HG03558 (cell line): ENCODE measurements around the gene ALG8.
"Not testable (repeated sequence)": the region's sequence is repeated elsewhere in the genome, so short reads cannot be mapped to it uniquely, and the experiment has no call there.

Experiments used
- ATAC-seq: cut with Tn5 transposase; IDR thresholded peaks from one replicate; pipeline ENCODE4 v1.9.1; 2021; ENCODE audit warnings: moderate number of reproducible peaks; ENCODE audit not compliant: unreplicated experiment; ENCODE audit errors: extremely low read depth

Gene ALG8

DNA sequence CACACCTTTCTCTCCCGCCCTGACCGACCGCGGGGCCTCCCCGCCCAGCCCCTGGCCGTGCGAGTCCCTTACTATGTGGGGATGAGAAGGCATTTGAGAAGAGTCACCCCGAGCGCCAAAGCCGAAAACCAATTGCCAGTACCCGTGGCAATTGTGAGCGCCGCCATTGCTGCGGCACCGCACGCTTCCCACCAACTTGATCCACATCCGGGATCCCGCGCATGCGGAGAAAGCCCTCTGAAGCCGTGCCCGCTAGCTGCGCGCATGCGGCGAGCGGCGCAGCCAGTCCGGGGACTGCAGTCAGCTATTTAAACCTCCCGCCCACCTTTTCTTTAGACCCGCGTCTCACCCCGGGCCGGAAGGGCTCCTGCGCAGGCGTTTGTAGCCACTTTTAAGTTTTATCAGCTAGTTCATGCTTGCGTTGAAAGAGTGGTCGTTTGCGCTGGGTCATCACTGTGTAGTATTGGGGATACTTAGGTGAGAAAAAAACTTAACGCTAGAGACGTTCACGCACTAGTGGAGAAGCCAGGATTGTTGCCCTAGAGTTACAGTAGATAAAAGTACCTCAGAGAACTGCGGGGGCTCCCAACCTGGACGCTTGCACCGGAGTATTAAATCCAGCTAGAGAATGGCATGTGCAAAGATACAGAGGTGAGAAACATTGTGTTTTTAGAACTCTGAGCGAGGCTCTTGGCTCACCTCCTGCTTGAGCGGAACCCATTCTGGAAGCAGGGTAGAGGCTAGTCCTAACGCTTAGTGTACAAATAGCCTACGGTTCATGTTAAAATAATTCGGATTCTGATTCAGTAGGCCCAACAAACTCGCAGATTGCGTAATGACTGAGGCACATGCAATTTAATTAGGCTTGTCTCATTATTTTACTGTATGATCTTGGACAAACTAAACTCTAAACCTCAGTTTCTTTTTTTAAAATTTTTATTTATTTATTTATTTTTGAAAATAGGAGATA lies at the start of gene ALG8:
TSS of gene ALG8 (minus strand) at position 205 of the 970 bp plus-strand sequence. CDS start at position 167, 38 bp downstream.
- ATAC-seq = peak; percentile 80

DNA sequence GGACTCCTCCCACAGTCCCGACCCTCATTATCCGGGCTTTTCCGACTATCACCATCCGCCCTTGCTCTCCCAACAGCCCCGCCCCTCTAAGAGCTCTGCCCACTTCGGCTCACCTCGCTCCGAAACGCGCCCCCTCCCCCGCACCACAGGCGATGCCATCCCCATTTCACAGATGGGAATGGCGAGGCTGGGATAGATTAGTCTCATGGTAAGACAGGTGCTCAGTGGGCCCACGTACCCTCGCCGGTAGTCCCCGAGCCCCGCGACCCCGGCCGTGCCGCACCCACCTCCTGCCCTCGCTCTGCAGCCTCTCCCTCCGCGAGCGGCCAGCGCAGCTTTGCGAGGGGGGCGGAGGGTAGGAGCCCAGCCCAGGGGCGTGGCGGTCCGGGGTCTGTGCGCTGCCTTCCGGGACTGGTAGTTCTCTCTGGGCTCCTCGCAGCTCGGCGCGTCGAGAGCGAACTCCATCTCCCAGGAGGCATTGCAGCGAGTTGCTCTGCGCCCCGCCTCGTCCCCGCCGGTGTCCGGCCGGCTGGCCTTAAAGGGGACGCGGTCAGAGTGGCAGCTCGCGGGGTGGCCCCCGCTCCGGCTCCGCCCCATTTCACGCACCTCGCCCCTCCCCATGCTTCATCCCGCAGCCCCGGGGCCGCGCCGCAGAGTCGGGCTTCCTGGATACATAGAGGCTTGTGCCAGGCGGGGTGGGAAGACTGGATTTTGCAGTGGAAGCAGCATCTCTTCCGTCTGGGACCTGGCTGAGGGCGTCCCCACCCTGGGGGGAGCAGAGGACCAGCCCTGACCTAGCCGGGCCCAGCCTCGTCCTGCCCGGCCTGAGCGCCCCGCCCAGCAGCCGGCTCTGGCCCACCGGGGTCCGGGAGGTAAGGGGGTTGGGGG lies 49.1 kb upstream of the ALG8 start, which contains the start of the genes KCTD21 and USP35:
TSS of gene KCTD21 (minus strand) at position 341 of the 888 bp plus-strand sequence. CDS start 14,072 bp downstream, outside the sequence.
TSS of gene USP35 (plus strand) at position 634 of the 888 bp plus-strand sequence. CDS start 7,327 bp downstream, outside the sequence.
- peak; percentile 88 for ATAC-seq

DNA sequence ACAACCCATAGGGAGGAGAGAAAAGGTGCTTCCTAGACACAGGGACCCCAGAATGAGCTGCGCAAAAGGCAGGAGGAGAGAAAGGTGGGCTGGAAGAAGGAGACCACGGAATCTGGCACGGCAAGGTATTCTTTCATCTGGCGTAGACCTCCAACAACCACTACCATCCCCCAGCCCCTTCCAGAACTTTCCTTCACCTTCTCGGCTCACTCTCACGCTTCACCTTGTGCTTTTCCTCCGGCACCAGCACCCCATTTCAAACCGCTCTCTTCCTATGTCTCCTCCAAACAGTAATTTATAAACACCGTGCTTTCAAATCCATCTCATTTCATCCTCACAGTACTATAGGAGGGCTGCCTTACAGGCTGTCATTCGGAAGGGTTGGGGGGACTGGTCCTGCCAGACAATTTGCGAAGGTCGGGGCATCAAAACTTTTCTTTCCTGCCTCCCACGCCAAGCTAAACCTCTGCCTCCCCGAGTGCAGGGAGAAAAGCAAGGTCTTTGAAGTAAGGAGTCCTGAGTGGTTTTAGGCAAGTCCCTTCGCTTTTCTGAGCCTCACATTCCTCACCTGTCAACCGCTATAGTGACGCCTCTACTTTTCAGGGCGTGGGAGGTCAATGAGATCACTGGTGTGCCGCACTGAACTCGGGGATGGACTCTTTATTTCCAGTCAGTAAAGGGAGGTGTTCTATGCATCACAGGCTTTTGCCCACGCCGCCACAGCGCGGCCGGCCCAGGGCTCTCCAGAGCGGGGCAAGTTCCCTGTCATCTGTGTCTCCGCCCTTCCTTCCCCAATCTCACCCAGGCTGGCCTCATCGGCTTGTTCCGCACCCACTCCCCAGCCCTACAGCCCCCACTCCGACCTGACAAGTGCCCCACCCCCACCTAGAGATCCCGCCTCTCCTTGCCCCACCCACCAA lies 48.2 kb upstream of the ALG8 start:
- ATAC-seq = peak; percentile 15

DNA sequence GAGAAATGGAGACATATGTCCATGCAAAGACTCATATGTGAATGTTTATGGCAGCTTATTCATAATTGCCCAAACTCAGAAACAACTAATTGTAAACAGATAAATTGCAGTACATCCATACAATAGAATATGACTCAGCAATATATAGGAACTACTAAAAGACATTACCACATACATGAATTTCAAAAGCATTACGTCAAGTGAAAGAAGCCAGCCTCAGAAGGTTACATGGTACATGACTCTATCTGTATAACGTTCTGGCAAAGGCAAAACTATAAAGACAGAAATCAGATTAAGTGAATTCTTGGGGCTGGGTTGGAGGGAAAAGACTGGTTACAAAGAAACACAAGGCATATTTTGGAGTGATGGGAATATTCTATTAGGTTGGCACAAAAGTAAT lies 41.8 kb upstream of the ALG8 start:
- no peak for ATAC-seq

DNA sequence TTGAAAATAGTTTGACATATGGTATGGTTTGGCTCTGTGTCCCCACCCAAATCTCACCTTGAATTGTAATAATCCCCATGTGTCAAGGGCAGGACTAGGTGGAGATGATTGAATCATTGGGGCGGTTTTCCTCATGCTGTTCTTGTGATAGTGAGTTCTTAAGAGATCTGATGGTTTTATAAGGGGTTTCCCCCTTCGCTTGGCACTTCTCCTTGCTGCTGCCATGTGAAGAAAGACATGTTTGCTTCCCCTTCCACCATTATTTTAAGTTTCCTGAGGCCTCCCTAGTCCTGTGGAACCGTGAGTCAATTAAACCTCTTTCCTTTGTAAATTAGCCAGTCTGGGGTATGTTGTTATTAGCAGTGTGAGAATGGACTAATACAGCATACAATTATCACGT lies 41.3 kb upstream of the ALG8 start:
- no peak for ATAC-seq

DNA sequence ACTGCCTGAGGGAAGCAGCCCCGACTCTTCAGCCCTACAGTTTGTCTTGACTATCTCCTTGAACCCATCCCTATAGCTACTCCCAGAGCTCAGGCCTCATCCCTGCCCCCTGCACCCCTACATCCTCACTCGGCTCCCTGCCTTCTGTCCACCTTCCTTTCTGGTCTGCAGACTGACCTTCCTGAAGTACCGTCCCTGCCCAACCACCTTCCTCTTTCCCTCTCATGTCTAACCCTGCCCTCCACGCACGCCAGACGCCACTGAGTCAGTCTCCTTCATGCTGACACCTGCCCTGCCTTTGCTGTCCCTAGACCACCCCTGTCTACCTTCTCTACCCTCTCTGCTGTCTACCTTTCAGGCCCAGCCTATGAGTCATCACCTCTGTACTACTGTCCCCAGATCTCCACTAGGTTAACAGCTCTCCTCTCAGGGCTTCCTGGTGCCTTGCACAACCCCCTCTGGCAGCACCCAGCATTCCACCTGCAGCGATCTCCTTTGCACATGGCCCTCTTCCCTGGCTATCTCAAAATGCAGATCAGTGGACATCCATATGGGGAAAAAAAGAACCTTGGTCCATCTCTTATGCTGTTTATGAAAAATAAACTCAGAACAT lies 40.1 kb upstream of the ALG8 start:
- ATAC-seq = no peak

DNA sequence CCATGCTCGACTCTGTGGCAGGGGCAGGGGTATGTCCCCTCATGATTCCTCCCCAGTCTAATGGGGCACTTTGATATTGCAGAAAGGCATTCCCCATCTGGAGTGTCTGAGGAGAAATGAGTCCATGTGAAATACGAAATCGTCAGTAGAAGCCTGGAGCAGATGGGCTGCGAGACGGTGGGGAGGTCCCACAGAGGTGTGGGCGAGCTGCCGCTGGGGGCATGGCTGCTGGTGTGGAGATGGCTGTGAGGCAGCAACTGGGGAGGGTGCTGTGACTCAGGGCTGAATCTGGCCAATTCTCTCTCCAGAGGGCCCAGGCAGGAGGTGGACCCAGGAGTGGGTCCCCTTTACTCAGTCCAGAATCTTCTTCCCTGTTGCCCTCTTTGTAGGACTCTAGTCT lies 37.8 kb upstream of the ALG8 start:
- no peak for ATAC-seq

DNA sequence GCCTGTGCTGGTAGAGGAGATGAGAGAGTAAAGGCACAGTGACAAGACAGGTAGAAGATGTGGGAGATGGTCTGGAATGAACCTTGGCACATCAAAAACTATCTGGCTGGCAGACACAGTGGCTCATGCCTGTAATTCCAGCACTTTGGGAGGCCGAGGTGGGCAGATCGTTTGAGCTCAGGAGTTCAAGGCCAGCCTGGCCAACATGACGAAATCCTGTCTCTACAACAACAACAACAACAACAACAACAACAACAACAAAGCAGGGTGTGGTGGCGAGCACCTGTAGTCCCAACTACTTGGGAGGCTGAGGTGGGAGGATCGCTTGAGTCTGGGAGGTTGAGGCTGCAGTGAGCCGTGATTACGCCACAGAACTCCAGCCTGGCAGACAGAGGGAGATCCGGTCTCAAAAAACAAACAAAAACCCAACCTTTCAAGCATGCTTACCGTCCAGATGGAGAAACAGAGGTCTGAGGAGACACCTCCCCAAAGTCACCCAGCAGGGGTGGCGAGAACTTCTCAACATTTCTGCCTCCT lies 37.2 kb upstream of the ALG8 start:
- ATAC-seq = no peak

DNA sequence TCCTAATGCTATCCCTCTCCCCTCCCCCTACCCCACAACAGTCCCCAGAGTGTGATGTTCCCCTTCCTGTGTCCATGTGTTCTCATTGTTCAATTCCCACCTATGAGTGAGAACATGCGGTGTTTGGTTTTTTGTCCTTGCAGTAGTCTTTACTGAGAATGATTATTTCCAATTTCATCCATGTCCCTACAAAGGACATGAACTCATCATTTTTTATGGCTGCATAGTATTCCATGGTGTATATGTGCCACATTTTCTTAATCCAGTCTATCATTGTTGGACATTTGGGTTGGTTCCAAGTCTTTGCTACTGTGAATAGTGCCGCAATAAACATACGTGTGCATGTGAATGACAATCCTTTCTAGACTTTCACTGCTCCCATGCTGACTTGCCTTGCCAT lies 36.4 kb upstream of the ALG8 start:
- not testable (repeated sequence) for ATAC-seq

DNA sequence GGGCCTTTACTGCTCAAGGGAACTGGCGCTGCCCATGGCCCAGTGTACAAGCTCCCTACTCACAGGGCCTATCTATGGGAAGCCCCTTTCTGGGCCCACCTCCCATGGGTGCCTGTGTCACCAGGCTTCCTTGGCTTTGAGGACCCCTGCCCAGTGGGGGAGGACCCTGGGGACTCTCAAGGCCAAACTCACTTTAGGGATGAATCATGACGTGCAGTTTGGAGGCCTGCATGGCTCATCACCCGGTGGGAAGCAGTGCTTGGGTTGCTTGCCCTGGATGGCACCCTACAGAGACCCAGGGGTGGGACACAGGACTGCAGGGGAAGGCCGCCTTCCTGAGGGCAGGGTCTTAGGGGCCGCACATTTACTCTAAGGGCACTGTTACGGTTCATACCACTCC lies 32.5 kb upstream of the ALG8 start:
- no peak for ATAC-seq

DNA sequence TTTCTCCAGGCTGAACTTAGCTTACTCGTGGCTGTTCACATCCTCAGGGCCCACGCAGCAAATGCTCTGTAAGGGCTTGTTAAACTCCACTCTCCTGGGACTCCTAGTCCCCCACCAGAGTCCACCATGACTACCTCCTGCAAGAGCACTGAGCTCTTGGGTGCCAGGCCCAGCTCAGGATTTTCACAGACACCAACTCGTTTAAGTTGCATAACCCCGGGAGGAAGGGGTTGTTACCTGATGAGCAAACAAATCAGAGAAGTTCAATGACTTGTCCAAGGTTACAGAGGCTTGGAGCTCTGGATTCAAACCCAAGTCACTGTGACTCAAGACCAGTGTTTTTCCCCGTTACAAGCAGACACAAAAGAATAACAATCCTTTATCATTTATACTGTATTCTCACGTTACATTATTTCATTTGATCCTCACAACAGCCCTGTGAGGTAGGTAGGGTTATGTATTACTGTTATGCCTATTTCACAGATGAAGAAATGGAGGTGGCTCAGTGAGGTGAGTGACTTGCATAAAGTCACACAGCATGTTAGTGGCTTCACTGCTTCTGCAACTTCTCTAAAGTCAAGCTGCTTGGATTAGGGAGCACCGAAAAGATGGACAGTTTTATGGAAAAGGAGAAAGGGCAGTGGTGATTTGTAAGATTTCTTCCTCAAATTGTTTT lies 31.6 kb upstream of the ALG8 start:
- ATAC-seq = no peak

DNA sequence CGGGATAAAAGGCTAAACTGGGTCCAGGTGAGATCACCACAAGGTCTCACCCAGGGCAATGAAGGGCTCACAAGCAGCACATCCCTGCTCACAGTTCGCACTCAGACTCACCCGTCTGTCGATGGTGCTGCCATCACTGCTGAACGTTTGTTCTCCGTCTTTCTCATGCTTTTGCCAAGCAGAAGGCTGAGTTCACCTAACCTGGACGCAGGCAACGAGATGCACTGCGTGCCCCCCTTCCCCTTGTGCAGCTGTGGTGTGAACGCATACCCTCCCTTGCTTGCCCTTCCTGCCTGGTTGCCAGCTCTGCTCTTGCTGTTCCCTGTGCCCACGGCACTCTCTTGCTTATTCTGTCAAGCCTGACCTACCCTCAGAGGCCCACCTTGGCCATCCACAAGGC lies 31.0 kb upstream of the ALG8 start:
- no peak for ATAC-seq

DNA sequence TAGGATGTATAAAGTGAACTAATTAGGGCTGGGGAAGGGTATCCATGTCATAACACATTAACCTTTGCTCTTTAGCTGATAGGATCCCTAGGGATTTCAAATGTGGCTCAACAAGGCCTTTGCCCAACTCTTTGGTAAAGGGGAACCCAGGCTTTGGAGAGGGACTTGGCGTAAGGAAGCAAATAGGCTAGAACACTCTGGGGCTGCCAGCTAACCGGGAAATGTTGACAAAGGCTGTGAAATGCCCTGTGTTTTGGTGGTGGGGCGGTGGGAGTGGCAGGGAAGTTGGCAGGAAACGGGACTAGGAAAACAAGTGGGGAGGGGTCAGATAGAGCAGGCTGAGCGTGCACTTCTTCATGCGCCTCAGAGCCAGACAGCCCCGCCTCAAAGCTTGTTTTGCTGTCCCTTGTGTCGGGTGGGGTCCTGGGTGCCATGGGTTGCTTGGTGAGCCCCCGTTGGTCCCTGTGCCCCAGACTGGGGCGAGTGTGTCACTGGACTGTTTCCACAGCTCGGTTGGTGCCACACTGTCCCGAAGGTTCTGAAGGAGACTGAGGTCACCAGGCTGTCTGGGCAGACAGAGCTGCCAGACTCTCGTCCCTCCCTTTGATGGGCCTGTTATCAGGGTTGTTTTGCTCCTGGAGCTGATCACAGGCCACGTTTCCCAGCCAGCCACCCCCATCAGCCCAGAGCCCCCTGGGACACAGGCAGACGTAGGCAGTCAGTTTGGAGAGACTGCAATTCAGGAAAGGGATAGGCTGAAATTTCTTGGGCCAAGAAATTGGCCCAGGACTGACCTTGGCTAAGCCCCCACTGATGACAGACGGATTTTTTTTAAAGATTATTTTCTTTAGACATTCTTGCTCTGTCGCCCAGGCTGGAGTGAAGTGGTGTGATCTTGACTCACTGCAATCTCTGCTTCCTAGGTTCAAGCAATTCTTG lies 29.4 kb upstream of the ALG8 start:
- no peak for ATAC-seq

DNA sequence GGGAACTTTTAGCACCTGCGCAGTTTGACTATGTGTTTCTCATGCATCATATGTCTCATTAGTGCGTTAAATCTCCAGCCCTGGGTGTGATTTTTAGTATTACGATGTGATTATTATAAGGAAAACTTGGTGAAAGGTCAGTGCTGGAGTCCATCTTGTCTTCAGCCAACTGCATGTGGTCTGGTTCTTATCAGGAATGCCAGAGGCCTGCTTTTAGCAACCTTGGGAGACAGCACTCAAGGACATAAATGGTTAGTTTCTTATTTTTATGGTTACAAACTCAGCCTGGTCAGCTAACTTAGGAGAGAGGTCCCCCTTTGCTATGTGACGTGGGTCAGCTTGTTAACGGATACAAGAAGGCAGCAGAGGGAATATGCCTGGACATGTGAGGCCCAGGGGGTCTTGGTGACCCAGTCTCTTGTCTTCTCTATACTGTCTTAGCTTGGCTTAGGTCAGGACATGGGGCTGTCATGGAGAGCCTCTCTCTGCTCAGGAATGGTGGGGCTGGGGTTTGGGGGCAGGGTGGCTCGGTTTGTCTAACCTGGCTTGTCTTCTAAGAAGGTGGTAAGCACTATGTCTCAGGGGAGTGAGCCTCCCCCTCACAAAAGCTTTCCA lies 27.5 kb upstream of the ALG8 start:
- no peak for ATAC-seq

DNA sequence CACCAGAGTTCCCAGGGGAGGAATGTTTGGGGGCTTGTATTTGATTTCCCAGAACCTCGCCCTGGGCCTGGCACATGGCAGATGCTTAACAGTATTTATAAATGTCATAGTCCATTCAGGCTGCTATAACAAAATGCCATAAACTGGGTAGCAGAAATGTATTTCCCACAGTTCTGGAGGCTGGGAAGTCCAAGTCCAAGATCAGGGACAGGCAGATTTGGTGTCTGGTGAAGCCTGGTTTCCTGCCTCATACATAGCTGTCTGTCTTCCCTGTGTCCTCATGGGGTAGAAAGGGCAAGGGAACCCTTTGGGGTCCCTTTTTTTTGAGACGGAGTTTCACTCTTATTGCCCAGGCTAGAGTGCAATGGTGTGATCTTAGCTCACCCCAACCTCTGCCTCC lies 25.0 kb upstream of the ALG8 start:
- ATAC-seq = no peak

DNA sequence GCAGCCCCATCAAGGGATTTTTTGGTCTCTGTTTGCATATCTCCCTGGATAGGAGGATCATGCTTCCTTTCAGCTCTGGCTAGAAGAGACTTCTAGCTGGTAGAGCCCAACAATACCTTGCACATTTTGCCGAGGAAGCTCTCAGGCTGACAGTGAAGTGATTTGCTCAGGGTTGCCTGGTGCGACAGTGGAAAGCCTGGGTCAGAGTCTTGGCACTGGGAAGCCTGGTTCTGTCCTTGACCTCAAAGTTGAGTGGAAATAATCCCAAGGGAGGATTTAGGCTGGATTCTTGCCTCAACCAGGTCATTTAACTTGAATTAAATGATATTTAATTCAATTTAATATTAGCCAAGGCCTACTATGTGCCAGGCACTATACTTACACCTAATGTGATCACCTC lies 24.4 kb upstream of the ALG8 start:
- ATAC-seq = no peak

DNA sequence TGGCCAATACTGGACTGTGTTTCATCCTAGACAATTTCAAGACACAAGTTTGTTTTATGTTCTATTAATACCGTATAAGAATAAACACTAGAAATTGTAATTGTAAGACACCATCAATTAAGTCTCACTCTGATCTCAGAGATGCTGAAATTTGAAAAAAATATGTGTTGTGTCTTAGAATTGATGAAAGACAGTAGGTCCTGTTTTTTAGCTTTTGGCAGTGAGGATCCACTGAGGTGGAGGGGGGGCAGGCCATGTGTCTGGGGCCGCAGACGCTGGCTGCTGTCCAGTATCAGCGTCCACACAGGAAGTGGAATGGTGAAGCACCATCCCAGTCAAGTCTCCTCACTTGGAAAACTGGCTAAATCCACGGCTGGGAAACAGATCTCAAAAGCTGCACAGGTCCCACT lies 22.5 kb upstream of the ALG8 start:
- no peak for ATAC-seq
